Activated CD4-positive, alpha-beta T cell treated with anti-CD3 and anti-CD28 coated beads, Interleukin-2, amount 50 U/mL, for 48 hours (primary cell): ENCODE data around the gene SP1.
"Not testable (repeated sequence)": the region's sequence is repeated elsewhere in the genome, so short reads cannot be mapped to it uniquely, and the experiment has no call there.

ENCODE experiments used
- DNase-seq, 2 experiments: peaks; one replicate each; pipeline ENCODE4 v3.0.0-alpha.2; 2020

The SP1 gene

DNA sequence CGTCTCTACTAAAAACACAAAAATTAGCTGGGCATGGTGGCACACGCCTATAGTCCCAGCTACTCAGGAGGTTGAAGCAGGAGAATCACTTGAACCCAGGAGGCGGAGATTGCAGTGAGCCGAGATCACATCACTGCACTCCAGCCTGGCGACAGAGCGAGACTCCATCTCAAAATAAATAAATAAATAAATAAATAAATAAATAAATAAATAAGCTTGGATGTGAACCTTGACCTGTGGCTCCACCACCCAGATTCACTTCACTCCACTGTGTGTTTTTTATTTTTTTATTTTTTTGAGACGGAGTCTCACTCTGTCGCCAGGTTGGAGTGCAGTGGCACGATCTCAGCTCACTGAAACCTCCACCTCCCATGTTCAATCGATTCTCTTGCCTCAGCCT lies 18.3 kb upstream of the SP1 start:
- not testable (repeated sequence) for DNase-seq

DNA sequence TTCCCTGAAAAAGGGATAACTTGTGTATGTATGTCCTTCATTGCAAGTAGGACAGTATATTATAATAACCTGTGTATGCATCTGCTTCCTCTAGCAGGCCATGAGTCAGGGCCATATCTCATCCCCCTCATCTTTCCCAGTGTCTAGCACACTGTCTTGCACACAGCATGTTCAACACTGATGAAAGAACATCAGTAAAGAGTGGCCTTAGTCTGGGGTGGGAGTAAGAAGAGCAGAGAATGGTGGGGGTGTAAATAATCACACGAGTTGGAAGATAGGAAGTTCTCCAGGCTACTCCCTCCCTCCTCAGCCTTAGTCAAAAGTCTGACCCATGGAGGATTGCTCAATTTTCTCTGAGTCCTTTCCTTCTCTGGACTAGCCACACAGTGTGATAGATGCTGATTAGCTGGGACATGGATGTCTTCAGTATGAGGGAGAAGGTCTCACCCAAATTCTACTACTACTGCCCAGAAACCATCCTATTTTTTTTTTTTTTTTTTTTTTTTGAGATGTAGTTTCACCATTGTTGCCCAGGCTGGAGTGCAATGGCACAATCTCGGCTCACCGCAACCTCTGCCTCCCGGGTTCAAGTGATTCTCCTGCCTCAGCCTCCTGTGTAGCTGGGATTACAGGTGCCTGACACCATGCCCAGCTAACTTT lies 14.6 kb upstream of the SP1 start:
- DNase-seq: no peak

DNA sequence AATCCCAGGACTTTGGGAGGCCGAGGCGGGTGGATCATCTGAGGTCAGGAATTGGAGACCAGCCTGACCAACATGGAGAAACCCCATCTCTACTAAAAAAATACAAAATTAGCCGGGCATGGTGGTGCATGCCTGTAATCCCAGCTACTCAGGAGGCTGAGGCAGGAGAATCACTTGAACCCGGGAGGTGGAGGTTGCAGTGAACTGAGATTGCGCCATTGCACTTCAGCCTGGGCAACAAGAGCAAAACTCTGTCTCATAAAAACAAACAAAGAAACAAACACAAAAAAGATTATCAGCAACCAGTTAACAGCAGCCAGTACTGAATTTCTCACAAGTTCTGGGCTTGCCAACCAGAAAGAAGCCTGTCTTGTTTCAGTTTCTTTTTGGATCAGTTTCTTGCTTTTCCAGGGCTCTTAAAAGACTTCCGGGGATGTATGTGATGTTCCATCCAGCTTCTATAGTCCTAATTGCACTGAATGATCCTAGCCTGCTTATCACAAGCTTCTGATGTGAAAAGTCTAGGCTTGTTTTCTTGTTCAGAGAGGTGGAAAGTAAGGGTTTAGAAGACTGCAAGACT lies 6.3 kb upstream of the SP1 start:
- not testable (repeated sequence) for DNase-seq

DNA sequence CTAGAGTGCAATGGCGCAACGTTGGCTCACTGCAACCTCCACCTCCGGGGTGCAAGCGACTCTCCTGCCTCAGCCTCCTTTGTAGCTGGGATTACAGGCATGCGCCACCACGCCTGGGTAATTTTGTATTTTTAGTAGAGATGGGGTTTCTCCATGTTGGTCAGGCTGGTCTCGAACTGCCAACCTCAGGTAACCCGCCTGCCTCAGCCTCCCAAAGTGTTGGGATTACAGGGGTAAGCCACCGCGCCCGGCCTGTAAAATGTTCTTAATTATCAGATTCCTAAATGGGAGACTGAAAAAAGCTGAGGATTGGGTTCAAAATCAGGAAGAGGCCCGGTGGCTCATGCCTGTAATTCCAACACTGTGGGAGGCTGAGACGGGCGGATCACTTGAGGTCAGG lies 5.7 kb upstream of the SP1 start:
- DNase-seq: not testable (repeated sequence)

DNA sequence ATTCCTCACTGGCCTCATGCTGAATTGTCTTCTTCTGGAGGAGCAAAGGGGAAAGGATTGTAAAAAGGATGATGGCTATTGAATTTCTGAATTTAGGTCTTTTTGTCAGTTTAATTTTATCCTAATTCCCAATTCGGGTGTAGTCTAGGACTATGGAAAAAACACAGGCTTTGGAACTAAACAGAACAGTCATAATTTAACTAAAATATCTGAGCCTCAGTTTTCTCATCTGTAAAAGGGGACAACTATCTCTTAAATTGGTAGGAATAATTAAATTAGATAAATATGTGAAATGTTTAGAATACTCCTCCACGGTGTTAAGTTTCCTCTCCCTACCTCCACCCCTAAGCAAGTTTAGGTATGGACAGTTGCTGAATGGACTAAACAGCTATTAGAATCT lies 3.2 kb upstream of the SP1 start:
- no peak for DNase-seq

DNA sequence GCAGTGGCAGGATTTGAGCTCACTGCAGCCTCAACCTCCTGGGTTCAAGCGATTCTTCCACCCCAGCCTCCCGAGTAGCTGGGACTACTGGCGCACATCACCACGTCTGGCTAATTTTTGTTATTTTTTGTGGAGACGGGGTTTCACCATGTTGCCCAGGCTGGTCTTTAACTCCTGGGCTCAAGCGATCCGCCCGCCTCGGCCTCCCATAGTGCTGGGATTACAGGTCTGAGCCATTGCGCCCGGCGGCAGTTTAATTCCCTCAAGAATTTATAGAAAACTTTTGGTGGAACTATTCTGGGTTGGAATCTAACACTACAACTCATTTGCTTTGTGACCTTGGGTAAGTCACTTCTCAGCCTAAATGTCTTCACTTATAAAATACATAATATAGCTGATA lies 1.8 kb upstream of the SP1 start:
- DNase-seq: no peak

DNA sequence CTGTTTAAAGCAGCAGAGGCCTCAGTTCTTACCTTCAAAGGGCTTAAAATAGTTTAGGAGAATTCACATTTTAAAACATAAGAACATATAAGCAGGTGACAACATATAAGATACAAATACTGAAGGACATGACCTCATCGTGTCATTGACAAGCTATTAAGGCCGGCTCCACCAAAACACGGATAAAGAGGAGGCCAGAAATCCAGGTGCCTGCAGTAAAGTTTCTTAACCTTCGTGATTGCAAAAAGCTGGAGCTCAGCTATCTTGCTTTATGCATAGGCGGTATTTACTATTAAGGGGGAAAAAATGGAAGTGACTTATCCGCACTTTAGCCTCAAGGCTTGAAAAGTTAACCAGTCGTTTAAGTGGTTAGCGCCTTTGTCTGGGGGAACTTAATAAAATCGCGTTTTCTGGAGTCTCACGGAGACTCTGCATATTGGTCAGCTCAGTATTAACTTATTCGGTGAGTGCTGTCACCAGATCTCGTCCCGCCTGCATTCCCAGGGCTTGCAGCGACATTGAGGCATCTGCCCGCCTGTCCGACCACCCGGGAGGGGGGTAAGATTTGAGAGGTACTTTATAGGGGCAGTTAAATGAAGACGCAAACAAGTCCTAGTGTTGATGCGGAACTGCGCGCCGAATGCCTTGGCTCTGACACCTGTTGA lies 1.1 kb upstream of the SP1 start:
- no peak for DNase-seq

DNA sequence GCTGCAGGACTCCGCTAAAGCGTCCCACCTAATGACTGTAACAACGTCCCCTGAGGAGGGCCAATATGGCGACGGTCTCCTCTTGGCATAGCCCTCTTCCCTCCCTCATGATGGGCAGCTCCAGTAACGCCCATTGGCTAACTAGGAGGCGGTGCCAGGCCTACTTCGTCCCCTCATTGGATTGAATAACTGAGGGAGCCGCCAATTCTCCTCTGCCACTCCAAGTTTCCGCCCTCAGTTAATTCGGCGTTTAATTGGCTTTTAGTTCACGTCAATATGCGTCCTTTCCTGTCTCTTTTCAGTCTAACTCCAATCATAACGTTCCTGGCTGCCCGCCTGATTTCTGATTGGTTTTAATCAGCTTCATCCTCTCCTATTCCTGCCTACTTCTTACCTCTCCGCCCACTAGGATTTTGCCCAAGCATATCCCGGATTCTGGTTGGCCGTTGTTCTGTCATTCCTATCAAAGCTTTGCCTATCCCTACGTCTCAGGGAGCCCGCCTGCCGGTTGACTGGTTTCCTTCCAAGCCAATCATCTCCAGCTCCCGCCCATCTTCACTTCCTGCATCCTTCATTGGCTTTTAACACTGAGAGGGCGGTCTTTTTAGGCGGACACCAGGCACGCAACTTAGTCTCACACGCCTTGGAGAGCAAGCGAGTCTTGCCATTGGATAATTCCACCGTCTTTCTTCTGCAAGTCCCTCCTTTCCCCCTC lies 430 bp upstream of the SP1 start:
- peak; percentile 93 to 96 for DNase-seq

DNA sequence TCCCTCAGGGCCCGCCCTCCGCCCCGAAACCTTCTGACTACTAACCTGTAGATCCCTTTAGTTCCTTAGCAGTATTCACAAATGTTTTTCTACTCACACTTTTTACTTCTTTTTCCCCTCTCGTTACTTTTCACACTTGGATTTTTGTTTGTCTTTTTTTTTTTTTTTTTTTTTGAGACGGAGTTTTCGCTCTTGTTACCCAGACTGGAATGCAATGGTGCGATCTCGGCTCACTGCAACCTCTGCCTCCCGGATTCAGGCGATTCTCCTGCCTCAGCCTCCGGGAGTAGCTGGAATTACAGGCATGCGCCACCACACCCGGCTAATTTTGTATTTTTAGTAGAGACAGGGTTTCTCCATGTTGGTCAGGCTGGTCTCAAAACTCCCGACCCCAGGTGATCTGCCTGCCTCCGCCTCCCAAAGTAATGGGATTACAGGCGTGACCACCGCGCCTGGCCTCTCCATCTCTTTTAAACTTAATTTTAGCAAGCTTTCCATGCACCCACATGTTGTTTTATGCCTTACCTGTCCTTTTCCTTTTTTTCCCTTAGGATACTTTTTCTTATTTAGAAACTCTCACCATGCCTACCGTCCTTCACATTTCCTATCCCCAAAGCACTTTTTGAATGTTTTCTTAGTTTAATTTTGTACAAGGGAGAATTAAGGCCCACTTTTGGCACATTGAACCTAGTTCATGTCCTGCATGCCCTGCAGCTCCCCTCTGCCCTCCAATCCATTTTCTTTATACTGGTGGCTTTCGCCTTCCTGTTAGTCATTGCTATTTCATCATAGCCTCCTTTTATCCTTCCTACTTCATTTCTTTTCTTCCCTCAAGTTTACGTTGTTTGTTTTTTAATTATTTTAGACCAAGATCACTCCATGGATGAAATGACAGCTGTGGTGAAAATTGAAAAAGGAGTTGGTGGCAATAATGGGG lies 1.1 kb downstream of the SP1 start:
- DNase-seq: peak in 1 of 2 experiments; percentile 18

DNA sequence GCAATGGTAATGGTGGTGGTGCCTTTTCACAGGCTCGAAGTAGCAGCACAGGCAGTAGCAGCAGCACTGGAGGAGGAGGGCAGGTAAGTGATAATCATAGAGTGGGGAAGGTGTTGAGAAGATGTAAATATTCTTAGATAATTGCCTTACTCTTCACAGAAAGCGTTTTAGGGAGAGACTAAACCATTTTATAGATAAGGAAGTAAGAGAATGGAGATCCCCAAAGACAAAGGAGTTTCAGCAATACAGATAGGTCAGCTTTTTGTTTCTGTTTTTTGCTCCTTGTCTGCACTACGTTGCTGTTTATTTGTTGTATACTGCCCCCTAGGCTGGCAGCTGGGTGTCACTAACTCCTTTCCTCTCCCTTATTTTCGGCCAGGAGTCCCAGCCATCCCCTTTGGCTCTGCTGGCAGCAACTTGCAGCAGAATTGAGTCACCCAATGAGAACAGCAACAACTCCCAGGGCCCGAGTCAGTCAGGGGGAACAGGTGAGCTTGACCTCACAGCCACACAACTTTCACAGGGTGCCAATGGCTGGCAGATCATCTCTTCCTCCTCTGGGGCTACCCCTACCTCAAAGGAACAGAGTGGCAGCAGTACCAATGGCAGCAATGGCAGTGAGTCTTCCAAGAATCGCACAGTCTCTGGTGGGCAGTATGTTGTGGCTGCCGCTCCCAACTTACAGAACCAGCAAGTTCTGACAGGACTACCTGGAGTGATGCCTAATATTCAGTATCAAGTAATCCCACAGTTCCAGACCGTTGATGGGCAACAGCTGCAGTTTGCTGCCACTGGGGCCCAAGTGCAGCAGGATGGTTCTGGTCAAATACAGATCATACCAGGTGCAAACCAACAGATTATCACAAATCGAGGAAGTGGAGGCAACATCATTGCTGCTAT lies 2.0 kb downstream of the SP1 start:
- DNase-seq: peak; percentile 35 to 49

DNA sequence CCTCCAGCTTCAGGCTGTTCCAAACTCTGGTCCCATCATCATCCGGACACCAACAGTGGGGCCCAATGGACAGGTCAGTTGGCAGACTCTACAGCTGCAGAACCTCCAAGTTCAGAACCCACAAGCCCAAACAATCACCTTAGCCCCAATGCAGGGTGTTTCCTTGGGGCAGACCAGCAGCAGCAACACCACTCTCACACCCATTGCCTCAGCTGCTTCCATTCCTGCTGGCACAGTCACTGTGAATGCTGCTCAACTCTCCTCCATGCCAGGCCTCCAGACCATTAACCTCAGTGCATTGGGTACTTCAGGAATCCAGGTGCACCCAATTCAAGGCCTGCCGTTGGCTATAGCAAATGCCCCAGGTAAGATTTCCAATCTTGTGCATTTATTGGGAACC lies 3.3 kb downstream of the SP1 start:
- no peak for DNase-seq

DNA sequence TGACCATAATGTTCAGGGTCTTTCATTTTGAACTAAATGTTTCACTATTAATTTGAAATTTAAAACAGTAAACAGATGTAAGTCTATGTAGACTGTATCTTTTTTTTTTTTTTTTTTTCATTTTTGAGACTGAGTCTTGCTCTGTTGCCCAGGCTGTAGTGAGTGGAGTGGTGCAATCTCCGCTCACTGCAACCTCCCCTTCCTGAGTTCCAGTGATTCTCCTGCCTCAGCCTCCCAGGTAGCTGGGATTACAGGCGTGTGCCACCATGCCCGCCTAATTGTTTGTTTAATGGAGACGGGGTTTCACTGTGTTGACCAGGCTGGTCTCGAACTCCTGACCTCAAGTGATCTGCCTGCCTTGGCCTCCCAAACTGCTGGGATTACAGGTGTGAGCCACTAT lies 6.4 kb downstream of the SP1 start:
- DNase-seq: not testable (repeated sequence)

DNA sequence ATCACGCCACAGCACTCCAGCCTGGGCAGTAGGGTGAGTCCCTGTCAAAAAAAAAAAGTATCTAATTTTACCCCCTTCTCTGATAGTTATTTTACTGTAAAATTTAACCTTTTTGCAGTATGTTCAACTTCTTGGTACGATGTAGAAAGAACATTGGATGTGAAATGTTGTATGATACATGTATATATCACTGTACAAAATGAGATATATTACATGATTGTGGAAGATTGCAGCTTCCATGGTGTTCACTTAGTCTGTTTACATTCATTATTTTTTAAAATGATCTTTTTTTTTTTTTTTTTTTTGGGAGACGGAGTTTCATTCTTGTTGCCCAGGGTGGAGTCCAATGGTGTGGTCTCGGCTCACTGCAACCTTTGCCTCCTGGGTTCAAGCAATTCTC lies 9.0 kb downstream of the SP1 start:
- no peak for DNase-seq

DNA sequence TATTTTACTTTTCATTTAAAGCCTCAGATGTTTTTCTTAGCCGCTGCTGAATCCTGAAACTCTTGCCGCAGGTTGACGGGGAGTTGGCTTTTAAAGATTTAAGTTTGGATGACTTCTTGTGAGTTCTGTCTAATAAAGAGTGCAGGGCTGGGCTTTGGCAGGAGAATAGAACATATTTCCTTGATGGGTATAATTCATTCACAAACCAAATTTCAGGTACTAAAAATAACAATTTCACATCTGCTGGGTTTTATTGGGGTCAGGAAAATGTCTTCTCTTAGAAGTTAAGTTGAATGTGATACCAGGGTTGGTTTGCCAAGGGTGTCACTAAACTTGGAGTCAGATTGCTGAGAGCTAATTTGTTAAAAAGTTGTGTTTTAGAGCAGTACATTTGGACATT lies 9.7 kb downstream of the SP1 start:
- no peak for DNase-seq

DNA sequence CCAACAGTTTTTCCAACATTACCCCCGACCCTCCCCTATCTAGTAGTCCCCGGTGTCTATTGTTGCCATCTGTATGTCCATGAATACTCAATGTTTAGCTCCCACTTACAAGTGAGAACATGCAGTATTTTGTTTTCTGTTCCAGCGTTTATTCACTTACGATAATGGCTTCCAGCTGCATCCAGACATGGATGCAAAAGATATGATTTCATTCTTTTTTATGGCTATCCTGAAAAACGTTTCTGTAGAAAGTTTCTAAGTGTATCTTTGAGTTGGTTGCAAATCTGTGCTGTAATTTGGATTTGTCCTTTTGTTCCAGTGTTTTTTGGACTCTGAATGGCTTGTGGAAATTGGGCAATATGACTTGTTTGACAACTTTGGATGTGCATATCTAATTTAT lies 11.7 kb downstream of the SP1 start:
- no peak for DNase-seq

DNA sequence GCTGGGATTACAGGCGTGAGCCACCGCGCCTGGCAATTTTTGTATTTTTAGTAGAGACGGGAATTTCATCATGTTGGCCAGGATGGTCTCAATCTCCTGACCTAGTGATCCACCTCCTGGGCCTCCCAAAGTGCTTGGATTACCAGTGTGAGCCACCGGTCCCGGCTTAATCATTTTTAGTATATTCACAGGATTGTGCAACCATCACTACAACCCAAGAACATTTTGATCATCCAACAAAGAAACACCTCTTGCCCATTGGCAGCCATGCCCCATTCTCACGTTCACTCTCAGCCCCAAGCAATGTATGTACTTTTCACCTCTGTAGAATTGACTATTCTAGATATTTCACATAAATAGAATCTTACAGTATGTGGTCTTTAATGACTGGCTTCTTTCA lies 19.9 kb downstream of the SP1 start:
- no peak for DNase-seq

DNA sequence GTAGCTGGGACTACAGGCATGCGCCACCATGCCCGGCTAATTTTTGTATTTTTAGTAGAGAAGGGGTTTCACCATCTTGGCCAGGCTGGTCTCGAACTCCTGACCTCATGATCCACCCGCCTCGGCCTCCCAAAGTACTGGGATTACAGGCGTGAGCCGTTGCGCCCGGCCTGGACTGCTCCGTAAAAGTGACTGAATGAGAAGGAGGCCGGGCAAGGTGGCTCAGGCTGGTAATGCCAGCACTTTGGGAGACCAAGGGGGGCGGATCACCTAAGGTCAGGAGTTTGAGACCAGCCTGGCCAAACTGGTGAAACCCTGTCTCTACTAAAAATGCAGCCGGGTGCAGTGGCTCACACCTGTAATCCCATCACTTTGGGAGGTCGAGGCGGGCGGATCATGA lies 22.4 kb downstream of the SP1 start:
- not testable (repeated sequence) for DNase-seq

DNA sequence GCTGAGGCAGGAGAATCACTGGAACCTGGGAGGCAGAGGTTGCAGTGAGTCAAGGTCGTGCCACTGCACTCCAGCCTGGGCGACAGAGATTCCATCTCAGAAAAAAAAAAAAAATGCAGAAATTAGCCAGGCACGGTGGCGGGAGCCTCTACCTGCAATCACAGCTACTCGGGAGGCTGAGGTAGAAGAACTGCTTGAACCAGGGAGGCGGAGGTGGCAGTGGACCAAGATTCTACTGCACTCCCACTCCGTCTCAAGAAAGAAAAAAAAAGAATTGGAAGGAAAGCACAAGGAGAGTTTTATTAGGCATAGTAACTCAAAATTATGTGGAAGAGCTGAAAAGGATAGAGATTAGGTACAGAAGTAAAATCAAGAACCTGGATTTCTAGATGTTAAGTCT lies 22.9 kb downstream of the SP1 start:
- no peak for DNase-seq

DNA sequence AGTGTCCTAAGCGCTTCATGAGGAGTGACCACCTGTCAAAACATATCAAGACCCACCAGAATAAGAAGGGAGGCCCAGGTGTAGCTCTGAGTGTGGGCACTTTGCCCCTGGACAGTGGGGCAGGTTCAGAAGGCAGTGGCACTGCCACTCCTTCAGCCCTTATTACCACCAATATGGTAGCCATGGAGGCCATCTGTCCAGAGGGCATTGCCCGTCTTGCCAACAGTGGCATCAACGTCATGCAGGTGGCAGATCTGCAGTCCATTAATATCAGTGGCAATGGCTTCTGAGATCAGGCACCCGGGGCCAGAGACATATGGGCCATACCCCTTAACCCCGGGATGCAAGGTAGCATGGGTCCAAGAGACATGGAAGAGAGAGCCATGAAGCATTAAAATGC lies 31.0 kb downstream of the SP1 start:
- DNase-seq: no peak

DNA sequence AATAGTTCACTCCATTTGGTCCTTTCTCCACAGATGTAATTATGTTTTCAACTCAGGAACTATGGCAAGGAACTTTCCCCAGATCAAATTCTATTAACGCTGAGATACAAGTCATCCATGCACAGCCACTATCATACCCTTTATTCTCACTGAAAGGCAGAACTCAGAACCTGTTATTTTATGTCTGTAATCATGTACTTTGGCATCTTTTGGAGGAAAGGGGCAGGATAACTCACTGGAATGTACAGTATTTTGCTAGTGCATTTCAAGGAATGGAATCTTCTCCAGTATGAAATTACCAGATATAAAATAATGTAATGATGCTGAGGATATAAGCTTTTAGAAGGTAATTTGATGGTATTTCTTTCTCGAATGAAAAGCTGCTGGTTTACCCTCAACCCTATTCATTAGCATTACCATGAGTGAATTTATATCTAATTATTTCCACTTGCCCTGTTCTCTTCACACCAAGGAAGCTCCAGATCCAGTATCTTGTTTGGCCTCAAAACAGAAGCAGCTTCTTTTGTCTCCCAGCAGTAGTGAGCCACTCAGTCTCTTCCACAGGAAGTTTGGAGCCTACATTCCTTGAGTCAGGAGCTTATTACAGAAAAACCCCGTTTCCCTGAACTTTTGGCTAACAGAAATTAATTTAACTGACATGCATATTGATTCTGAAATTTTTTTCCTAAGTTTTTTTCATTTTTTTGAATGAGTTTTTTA lies 33.7 kb downstream of the SP1 start:
- no peak for DNase-seq
